H1 (cell line): ENCODE results near the gene C3orf18. TPM values are rescaled to one million over a fixed set of nuclear protein-coding genes. Genes with fewer than 3 reads are reported as not detected.
A peak's percentile ranks its signal among the peaks of the same experiment; 100 is the strongest.

Experiments used
- CHD2 ChIP-seq: IDR thresholded peaks from 2 replicates; pipeline ENCODE4 v1.6.1; 2012; ENCODE audit warnings: low read length, improper control_type of control experiment
- EP300 ChIP-seq, 2 experiments: IDR thresholded peaks; 1 replicate in 1 of 2; 2 replicates in 1 of 2; pipeline ENCODE4 v1.6.1; 2011 to 2012; ENCODE audit warnings: low read depth in 2 of 2, low read length in 2 of 2, mild to moderate bottlenecking in 2 of 2, borderline replicate concordance in 1 of 2, inconsistent platforms in 1 of 2, moderate library complexity in 1 of 2
- RAD21 ChIP-seq, 2 experiments: IDR thresholded peaks in 1 of 2; conservative IDR thresholded peaks in 1 of 2; 2 replicates each; pipeline ENCODE4 v1.6.1; 2011; ENCODE audit warnings: low read depth in 2 of 2, low read length in 2 of 2, improper control_type of control experiment in 1 of 2, inconsistent platforms in 1 of 2, mild to moderate bottlenecking in 1 of 2, moderate library complexity in 1 of 2
- polyA plus RNA-seq, 7 experiments: library from polyadenylated mRNA; depleted of rRNA in 3 of 7; stranded (reverse) in 5 of 7; unstranded in 2 of 7; fragments of >200 nt in 5 of 7; fragments of 200-250 nt in 2 of 7; gene quantifications; 1 replicate in 5 of 7; 2 replicates in 1 of 7; 4 replicates in 1 of 7; pipeline versions ENCODE4 v1.2.1 to v1.2.3, GENCODE V29; 2011 to 2013; ENCODE audit warnings: missing spikeins in 2 of 7, mixed read lengths in 2 of 7
- total RNA-seq: library from RNA; stranded (reverse); fragmentation: NEBNext Ultra II Directional; extraction: Animal tissue kit (Norgen Biotek cat#: 25700); gene quantifications from 2 replicates; pipeline ENCODE4 v1.2.1, GENCODE V29; 2021

Gene C3orf18
- total and polyA plus RNA-seq, 2 of the 8 experiments (the other 6 are each of a cell fraction or from before 2014, with no cell fraction given), result 7.5 to 15.0 TPM

GRCh38 chr3:50542177-50543034 lies 25.1 kb downstream of the C3orf18 start (continued):
- TF ChIP-seq CHD2, result no peak
- TF ChIP-seq EP300 (IDR thresholded peaks at IDR 0.05; ENCODE audit: borderline replicate concordance in 1 of 2, low read depth in 2 of 2, low read length in 2 of 2), result no peak
- peak; percentile 94 to 96 for TF ChIP-seq RAD21 (IDR thresholded peaks at IDR 0.05 in 1 of 2, conservative IDR thresholded peaks at IDR 0.05 in 1 of 2; ENCODE audit: low read depth in 2 of 2, low read length in 2 of 2)
